Caco-2 (cell line): ENCODE data around the gene TSPAN12. TPM values are rescaled to one million over a fixed set of nuclear protein-coding genes. Genes with fewer than 3 reads are reported as not detected.

Experiments
- BruUV-seq: library from RNA; stranded (reverse); fragments of 400-500 nt; replicated peaks from 2 replicates; lab custom pipeline; 2021; lab: Mats Ljungman, UMichigan
- CTCF ChIA-PET: fragments of 300-600 bp; sonication (Branson Sonifier 250); formaldehyde crosslinking; loops from one replicate; lab custom pipeline; 2022; ENCODE audit warnings: antibody characterized with exemption; lab: Charles Lee
- POLR2A ChIA-PET: fragments of 300-600 bp; sonication (Branson Sonifier 250); formaldehyde crosslinking; loops from one replicate; lab custom pipeline; 2022; ENCODE audit warnings: antibody characterized with exemption; lab: Charles Lee
- DNase-seq, 2 experiments: peaks; one replicate each; pipeline versions ENCODE4 v3.0.0 to v3.0.0-alpha.2; 2020 to 2022
- H3K27me3 ChIP-seq: replicated peaks from 2 replicates; pipeline ENCODE4 v1.6.0; 2011; ENCODE audit warnings: low read length; ENCODE audit not compliant: control insufficient read depth, insufficient read depth
- H3K36me3 ChIP-seq: 2 replicates; pipeline ENCODE4 v1.5.1; 2011; ENCODE audit warnings: low read length; ENCODE audit not compliant: control insufficient read depth, insufficient read depth
- H3K4me1 ChIP-seq: fragments of 250-450 bp; sonication (Bioruptor Pico); 2 replicates; pipeline ENCODE4 v1.5.1; 2020; ENCODE audit warnings: mild to moderate bottlenecking
- H3K4me3 ChIP-seq: 2 replicates; pipeline ENCODE4 v1.5.1; 2011; ENCODE audit warnings: low read depth, mild to moderate bottlenecking, control low read depth, low read length
- H3K9me3 ChIP-seq: fragments of 250-450 bp; sonication (Bioruptor Pico); 2 replicates; pipeline ENCODE4 v1.5.1; 2020; ENCODE audit warnings: mild to moderate bottlenecking, moderate library complexity
- H3K27ac Mint-ChIP-seq: one replicate; pipeline ENCODE4 v1.8.0; 2022; ENCODE audit warnings: mixed read lengths; ENCODE audit not compliant: unreplicated experiment
- H3K27me3 Mint-ChIP-seq: one replicate; pipeline ENCODE4 v1.8.0; 2022; ENCODE audit warnings: mixed read lengths; ENCODE audit not compliant: insufficient read depth, unreplicated experiment
- H3K36me3 Mint-ChIP-seq: one replicate; pipeline ENCODE4 v1.8.0; 2022; ENCODE audit warnings: mild to moderate bottlenecking, mixed read lengths; ENCODE audit not compliant: insufficient read depth, unreplicated experiment
- H3K4me1 Mint-ChIP-seq: one replicate; pipeline ENCODE4 v1.8.0; 2022; ENCODE audit warnings: low read depth, mixed read lengths; ENCODE audit not compliant: unreplicated experiment
- H3K4me3 Mint-ChIP-seq: one replicate; pipeline ENCODE4 v1.8.0; 2022; ENCODE audit warnings: mild to moderate bottlenecking, moderate library complexity, mixed read lengths; ENCODE audit not compliant: unreplicated experiment
- H3K9me3 Mint-ChIP-seq: one replicate; pipeline ENCODE4 v1.8.0; 2022; ENCODE audit warnings: mixed read lengths; ENCODE audit not compliant: unreplicated experiment
- intact Hi-C: fragments of 100-400 bp; cut with micrococcal nuclease; formaldehyde crosslinking; loops from one replicate; pipeline ENCODE4 v1.10.0; 2022; ENCODE audit not compliant: unreplicated experiment
- total RNA-seq: library from RNA; stranded (reverse); gene quantifications from 2 replicates; pipeline ENCODE4 v1.2.3, GENCODE V29; 2022
- TF ChIP-seq, protein P1 (sequence below), 2 experiments: fragments of 200-600 bp in 1 of 2; IDR thresholded peaks; 1 replicate in 1 of 2; 2 replicates in 1 of 2; pipeline versions ENCODE4 v1.5.1 to v1.8.0; 2011 to 2022; ENCODE audit warnings: antibody characterized with exemption in 1 of 2, control low read depth in 1 of 2, inconsistent platforms in 1 of 2, low read depth in 1 of 2, low read length in 1 of 2, mild to moderate bottlenecking in 1 of 2, moderate library complexity in 1 of 2; ENCODE audit not compliant: insufficient read depth in 1 of 2, severe bottlenecking in 1 of 2, unreplicated experiment in 1 of 2

TSPAN12 gene
- total RNA-seq, 1 experiment from 2014 or later = 4.1 TPM

DNA sequence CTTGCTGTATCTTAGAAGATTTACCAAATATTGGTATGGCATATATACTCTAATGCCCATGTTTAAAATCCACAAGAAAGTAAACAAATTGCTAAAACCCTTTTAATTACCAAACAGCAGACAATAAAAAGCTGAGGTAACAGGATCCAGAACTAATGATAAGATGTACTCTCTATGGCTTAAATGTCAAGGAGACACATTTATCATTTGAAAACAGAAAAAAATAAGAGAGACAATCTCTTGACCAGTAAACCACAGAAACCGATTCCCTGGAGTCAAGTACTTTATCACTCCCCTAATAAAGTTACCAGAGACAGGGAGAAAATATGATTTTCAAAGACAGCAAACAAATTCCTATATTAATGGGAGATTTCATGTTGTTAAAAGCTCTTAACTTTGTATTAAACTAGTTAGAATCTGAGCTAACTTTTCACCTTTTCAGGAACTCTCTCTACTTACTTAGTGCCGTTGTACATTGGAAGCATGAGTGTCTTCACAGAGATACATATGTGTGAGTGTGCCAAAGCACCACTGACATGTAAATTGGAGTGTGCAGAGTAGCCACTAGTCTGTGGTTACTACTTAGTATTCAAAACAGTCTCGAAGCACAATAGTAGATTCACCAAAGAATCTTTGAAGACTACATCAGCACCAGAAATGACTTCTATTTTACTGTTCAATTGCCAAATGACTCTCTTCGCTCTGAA is 44.2 kb downstream of the TSPAN12 start:
- Mint-ChIP-seq H3K9me3 (no peaks in the 10 kb centered on the region), H3K36me3 (no peaks in the 10 kb centered on the region), H3K27ac (no peak overlapping the region), H3K4me3 (no peak overlapping the region), H3K27me3 (peaks cover 3% of the 10 kb centered on the region), H3K4me1 (no peaks in the 10 kb centered on the region)
- no peak for DNase-seq
- Histone ChIP-seq H3K27me3 (no peaks in the 10 kb centered on the region), H3K36me3 (no peaks in the 10 kb centered on the region), H3K4me3 (no peak overlapping the region), H3K4me1 (no peaks in the 10 kb centered on the region), H3K9me3 (no peaks in the 10 kb centered on the region)
- ChIA-PET POLR2A (no interaction called here), CTCF (no interaction called here)
- TF ChIP-seq, protein P1, sequence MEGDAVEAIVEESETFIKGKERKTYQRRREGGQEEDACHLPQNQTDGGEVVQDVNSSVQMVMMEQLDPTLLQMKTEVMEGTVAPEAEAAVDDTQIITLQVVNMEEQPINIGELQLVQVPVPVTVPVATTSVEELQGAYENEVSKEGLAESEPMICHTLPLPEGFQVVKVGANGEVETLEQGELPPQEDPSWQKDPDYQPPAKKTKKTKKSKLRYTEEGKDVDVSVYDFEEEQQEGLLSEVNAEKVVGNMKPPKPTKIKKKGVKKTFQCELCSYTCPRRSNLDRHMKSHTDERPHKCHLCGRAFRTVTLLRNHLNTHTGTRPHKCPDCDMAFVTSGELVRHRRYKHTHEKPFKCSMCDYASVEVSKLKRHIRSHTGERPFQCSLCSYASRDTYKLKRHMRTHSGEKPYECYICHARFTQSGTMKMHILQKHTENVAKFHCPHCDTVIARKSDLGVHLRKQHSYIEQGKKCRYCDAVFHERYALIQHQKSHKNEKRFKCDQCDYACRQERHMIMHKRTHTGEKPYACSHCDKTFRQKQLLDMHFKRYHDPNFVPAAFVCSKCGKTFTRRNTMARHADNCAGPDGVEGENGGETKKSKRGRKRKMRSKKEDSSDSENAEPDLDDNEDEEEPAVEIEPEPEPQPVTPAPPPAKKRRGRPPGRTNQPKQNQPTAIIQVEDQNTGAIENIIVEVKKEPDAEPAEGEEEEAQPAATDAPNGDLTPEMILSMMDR (IDR thresholded peaks at IDR 0.05; ENCODE audit: insufficient read depth in 1 of 2, low read depth in 1 of 2, low read length in 1 of 2, severe bottlenecking in 1 of 2, unreplicated experiment in 1 of 2) = no peak
- intact Hi-C loops = no loop called here
- no TSS peak for BruUV-seq

DNA sequence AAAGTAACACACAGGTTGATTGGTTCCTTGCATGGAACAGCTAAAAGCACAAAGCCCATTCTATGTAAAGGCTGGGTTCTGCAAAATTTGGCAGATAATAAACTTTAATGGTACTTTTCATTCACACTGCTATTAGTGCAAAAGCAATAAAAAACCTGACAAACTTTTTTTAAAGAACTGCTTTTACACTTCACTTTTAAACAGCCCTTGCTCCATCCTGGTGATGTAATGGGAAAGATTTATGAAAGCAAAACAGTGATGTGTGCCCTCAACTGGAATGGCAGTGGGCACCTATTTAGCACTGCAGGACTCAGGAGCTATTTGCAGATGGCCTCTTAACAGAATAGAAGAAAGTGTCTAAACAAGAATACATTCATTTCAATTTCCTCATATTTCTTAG is 44.9 kb downstream of the TSPAN12 start:
- H3K4me1 Mint-ChIP-seq = no peaks in the 10 kb centered on the region
- no peak for DNase-seq
- Histone ChIP-seq H3K4me3 (no peak overlapping the region), H3K36me3 (no peaks in the 10 kb centered on the region), H3K9me3 (no peaks in the 10 kb centered on the region), H3K27me3 (no peaks in the 10 kb centered on the region), H3K4me1 (no peaks in the 10 kb centered on the region)
- no peaks in the 10 kb centered on the region for H3K36me3 Mint-ChIP-seq
- ChIA-PET CTCF (no interaction called here), POLR2A (no interaction called here)
- peaks cover 3% of the 10 kb centered on the region for H3K27me3 Mint-ChIP-seq
- H3K9me3 Mint-ChIP-seq = no peaks in the 10 kb centered on the region
- BruUV-seq = no TSS peak
- TF ChIP-seq, protein P1 (IDR thresholded peaks at IDR 0.05; ENCODE audit: insufficient read depth in 1 of 2, low read depth in 1 of 2, low read length in 1 of 2, severe bottlenecking in 1 of 2, unreplicated experiment in 1 of 2) = no peak
- H3K4me3 Mint-ChIP-seq = no peak overlapping the region
- H3K27ac Mint-ChIP-seq = no peak overlapping the region
- intact Hi-C loops = no loop called here

DNA sequence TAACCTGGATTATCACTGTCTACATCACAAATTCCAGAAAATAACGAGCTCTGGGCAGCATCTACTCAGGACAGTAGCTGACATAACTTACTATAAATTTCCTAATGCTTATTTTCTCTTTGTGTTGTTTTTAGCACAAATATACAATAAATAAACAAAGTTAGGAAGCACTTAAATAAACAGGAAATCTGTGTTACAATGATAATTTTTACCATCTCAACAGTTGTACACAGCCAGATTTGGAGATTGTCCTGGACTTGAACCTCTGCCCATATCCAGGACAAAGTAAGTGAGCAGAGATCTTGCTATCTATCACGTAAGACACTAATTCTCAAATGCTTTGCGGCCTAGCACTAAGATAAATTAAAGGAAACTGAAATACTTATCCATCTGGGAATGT is 48.7 kb downstream of the TSPAN12 start:
- H3K4me1 Mint-ChIP-seq = no peaks in the 10 kb centered on the region
- H3K27ac Mint-ChIP-seq = no peak overlapping the region
- POLR2A ChIA-PET = no interaction called here
- TF ChIP-seq, protein P1 (IDR thresholded peaks at IDR 0.05; ENCODE audit: insufficient read depth in 1 of 2, low read depth in 1 of 2, low read length in 1 of 2, severe bottlenecking in 1 of 2, unreplicated experiment in 1 of 2) = no peak
- H3K4me3 Mint-ChIP-seq = no peak overlapping the region
- CTCF ChIA-PET = no interaction called here
- Histone ChIP-seq H3K36me3 (no peaks in the 10 kb centered on the region), H3K4me3 (no peak overlapping the region), H3K27me3 (no peaks in the 10 kb centered on the region), H3K4me1 (no peaks in the 10 kb centered on the region), H3K9me3 (no peaks in the 10 kb centered on the region)
- H3K36me3 Mint-ChIP-seq = no peaks in the 10 kb centered on the region
- H3K9me3 Mint-ChIP-seq = no peaks in the 10 kb centered on the region
- H3K27me3 Mint-ChIP-seq = no peaks in the 10 kb centered on the region
- intact Hi-C loops = loop anchor here (5.0 kb wide), 1 partner anchor 178 kb away; the partner anchor contains the start of gene CPED1
- no TSS peak for BruUV-seq
- no peak for DNase-seq
